Lung microvascular endothelial cell (primary cell): ENCODE measurements around the gene TCFL5. TPM values are rescaled to one million over a fixed set of nuclear protein-coding genes. Genes with fewer than 3 reads are reported as not detected.
"Not testable (repeated sequence)": the region's sequence is repeated elsewhere in the genome, so short reads cannot be mapped to it uniquely, and the experiment has no call there.

Experiments
- DNase-seq, 2 donors: peaks; one replicate each; pipeline versions ENCODE4 v3.0.0 to v3.0.0-alpha.2; 2010; ENCODE audit warnings: low read depth in 2 of 2
- total RNA-seq: library from RNA; depleted of rRNA; stranded (reverse); fragments of >200 nt; gene quantifications from 2 replicates; pipeline ENCODE4 v1.2.1, GENCODE V29; 2014

Gene TCFL5
- total RNA-seq, 1 donor from 2014 or later: 11.7 TPM

GRCh38 chr20:62855120-62855519 is 6.5 kb downstream of the TCFL5 start:
- DNase-seq: no peak

GRCh38 chr20:62854121-62854520 is 7.5 kb downstream of the TCFL5 start:
- no peak for DNase-seq

GRCh38 chr20:62853304-62853703 is 8.3 kb downstream of the TCFL5 start:
- DNase-seq: not testable (repeated sequence)

GRCh38 chr20:62852841-62853240 is 8.8 kb downstream of the TCFL5 start:
- DNase-seq: no peak

- no peak for DNase-seq
These were observed 9.4 kb downstream of the TCFL5 start for GRCh38 chr20:62852196-62852595.

- DNase-seq: no peak
These were observed 11.2 kb downstream of the TCFL5 start for GRCh38 chr20:62850333-62850974.

- DNase-seq: no peak
These were observed 12.2 kb downstream of the TCFL5 start for GRCh38 chr20:62849431-62849830.

GRCh38 chr20:62848917-62849316 is 12.7 kb downstream of the TCFL5 start:
- DNase-seq: not testable (repeated sequence)

- no peak for DNase-seq
These were observed 15.3 kb downstream of the TCFL5 start for GRCh38 chr20:62846166-62846890.

GRCh38 chr20:62845416-62846160 is 16.0 kb downstream of the TCFL5 start:
- DNase-seq: no peak

GRCh38 chr20:62844182-62844581 is 17.4 kb downstream of the TCFL5 start:
- DNase-seq: no peak

GRCh38 chr20:62843656-62844055 is 18.0 kb downstream of the TCFL5 start:
- DNase-seq: no peak

GRCh38 chr20:62841705-62842212 is 19.9 kb downstream of the TCFL5 start:
- DNase-seq: no peak

- no peak for DNase-seq
These were observed 21.1 kb downstream of the TCFL5 start for GRCh38 chr20:62840244-62841197.

GRCh38 chr20:62839816-62840215 is 21.8 kb downstream of the TCFL5 start:
- DNase-seq: no peak

GRCh38 chr20:62839261-62839660 is 22.4 kb downstream of the TCFL5 start:
- no peak for DNase-seq

GRCh38 chr20:62838128-62838891 is 23.3 kb downstream of the TCFL5 start:
- DNase-seq: peak in 1 of 2 donors; percentile 93

- no peak for DNase-seq
These were observed 23.9 kb downstream of the TCFL5 start for GRCh38 chr20:62837790-62838127.

- DNase-seq: no peak
These were observed 24.6 kb downstream of the TCFL5 start for GRCh38 chr20:62836967-62837490.
